H4 (cell line): ENCODE measurements around the gene ZC3H12A. TPM values are rescaled to one million over a fixed set of nuclear protein-coding genes. Genes with fewer than 3 reads are reported as not detected.

Source experiments
- DNase-seq: peaks from one replicate; pipeline ENCODE4 v3.0.0-alpha.2; 2015; ENCODE audit warnings: low spot score
- total RNA-seq: library from RNA; depleted of rRNA; stranded (reverse); fragments of >200 nt; shearing (Covaris generic); gene quantifications from 2 replicates; pipeline ENCODE4 v1.2.3, GENCODE V29; 2014

ZC3H12A gene
- total RNA-seq, 1 experiment from 2014 or later: 2.9 TPM

DNA sequence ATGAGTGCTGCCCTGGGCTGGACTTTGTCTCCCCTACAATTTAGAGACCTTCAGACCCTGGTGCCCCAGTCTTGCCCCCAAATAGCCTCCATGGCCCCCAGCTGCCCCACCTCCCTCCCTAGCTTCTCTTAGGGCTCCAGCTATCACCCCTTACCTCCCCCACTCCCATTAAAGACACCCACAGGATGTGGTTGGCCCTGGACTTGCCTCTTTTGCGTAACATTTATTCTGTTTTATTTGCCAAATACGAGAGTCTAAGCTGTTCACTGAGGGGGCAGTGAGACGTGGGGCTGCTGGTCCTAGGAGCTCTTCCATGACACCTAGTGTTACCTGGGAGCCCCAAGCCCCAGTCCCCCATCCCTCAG lies 4.5 kb downstream of the ZC3H12A start:
- DNase-seq: peak; percentile 72

DNA sequence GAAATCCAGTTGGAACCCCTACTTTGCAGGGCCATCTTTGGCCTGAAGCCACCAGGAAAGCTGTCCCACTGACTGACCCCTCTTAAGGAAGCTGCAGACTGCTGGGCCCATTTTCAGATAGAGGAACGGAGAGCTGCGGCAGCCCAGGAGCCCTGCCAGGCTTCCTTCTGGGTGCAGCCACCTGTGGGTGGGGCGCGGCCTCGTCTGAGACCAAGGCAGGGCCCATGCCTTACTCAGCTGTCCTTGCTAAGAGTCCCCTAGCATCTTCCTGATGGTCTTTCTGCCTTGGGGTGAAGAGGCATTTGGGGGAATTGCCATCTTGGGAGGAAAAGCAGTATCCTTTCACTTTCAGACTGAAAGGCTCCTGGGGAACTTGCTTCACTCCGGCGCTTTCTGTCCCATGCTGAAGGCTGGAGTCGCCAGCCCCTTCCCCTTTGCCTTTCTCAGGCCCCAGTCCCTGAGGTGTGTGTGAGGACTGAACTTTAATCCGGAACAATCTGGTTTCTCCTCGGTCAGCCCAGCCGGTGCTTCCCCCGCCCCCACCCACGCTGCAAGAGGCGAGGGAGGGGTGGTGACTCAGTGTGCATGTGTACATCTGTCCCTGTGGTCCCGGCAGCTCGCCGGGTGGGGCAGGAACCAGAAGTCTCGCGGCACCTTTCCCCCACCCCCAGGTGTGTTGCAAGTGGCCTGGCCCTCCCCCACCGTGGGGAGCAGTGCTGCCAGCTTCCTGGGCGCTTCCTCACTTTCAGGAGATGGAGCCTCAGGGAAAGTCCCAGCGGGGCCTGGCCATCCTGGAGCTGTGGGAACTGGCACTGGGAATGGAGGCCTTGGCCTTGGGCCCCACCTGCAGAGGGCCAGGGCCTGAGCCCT lies 5.1 kb downstream of the ZC3H12A start:
- DNase-seq: peak; percentile 95

DNA sequence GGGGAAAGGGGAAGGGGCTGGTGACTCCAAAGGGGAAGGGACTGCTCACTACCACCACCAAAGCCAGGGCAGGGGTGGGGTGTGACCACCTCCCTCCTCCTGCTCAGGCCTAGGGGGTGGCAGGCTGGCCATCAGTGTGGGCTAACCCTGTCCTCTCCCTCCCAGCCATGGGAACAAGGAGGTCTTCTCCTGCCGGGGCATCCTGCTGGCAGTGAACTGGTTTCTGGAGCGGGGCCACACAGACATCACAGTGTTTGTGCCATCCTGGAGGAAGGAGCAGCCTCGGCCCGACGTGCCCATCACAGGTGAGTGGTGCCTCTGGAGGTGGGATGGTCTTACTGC lies 5.7 kb downstream of the ZC3H12A start:
- DNase-seq: no peak

DNA sequence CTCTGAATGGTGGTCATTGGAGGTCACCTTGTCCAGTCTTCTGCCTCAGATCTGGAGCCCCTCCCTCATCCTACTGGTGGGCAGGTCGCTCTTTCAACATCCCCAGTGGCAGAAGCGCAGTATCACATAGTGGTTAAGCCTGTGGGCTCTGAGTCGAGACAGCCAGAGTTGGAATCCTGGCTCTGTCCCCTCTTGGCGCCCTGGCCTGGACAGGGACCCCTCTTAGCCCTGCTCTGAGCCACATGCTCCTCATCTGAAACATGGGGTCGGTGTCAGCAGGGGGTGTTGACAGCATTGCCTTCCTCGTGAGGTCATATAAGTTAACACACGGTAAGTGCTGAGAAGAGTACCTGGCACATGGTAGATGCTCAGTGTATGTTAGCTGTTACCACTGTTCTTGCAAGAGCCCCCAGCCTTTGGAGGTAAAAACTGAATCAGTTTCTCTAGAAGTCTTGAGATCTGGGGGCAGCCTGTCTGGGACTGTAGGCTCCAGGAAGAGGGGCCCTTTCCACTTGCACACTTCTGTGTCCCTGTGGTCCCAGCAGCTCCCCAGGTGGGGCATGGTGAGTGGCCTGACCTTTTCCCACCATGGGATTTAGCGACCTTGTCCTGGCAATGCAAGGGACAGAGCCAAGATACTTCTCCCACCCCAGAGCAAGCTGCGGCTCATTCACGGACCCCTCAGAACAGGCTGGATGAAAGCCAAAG lies 6.4 kb downstream of the ZC3H12A start:
- DNase-seq: no peak

DNA sequence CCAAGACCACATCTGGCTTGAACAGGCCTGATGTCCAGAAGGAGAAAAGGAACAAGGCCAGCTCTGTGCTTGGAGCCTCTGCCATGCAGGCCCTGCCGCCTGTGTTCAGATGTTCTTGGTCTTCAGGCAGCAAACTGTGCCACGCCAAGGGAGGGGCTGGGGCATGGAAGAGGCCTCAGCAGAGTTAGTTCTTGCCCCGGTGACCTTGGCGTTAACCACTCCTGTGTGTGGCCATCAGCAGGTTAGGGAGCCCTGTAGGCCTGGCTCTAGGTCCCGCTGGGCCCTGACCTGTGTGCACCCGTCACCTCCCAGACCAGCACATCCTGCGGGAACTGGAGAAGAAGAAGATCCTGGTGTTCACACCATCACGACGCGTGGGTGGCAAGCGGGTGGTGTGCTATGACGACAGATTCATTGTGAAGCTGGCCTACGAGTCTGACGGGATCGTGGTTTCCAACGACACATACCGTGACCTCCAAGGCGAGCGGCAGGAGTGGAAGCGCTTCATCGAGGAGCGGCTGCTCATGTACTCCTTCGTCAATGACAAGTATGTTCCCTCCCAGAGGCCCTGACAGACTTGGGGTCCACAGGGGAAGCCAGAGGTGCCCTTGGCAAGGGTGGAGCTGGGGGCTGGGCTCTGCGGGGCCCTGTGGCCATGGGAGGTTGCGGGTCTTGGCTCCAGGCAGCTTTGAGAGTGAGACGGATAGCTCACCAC lies 7.1 kb downstream of the ZC3H12A start:
- no peak for DNase-seq

DNA sequence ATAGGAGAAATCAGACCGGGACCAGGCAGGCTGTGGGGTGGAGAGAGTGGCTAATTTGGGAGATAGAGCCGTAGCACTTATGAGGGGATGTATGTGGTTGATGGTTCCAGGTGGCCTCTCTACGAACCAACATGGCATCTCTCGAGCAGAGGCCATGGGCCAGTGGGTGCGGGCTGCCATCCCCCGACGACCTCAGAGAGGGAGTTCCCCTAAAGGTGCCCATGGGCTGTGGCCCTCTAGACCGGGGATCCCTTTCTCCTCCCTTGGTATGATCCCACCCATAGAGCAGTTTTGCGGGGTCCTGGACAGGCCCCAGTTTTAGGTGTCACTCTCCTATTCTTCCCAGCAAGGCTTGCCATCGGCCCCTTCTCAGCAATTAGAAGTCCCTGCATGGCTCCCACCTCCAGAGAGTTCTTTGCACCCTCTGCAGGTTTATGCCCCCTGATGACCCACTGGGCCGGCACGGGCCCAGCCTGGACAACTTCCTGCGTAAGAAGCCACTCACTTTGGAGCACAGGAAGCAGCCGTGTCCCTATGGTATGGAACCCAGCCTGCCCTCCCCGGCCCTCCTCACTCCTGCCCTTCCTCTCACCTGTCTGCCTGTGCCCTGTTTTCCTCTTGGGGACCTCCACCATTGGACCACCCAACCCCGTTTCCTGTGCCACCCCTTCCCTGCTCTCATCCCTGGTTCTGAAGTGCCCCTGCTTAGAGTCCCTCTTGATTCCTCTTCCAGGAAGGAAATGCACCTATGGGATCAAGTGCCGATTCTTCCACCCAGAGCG lies 7.8 kb downstream of the ZC3H12A start:
- no peak for DNase-seq

DNA sequence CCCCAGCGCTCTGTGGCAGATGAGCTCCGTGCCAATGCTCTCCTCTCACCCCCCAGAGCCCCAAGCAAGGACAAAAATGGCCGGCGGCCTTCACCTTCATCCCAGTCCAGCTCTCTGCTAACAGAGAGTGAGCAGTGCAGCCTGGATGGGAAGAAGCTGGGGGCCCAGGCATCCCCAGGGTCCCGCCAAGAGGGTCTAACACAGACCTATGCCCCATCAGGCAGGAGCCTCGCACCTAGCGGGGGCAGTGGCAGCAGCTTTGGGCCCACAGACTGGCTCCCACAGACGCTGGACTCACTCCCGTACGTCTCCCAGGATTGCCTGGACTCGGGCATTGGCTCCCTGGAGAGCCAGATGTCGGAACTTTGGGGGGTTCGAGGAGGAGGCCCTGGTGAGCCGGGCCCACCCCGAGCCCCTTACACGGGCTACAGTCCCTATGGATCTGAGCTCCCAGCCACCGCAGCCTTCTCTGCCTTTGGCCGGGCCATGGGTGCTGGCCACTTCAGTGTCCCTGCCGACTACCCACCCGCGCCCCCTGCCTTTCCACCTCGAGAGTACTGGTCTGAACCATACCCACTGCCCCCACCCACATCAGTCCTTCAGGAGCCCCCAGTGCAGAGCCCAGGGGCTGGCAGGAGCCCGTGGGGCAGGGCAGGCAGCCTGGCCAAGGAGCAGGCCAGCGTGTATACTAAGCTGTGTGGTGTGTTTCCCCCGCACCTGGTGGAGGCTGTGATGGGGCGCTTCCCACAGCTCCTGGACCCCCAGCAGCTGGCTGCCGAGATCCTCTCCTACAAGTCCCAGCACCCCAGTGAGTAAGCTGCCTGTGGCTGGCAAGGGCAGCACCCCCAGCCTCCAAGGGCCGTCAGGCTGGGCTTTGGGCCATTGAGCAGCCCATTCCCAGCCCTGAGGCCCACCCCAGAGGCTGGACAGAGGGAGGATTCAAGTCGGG lies 8.7 kb downstream of the ZC3H12A start:
- DNase-seq: no peak

DNA sequence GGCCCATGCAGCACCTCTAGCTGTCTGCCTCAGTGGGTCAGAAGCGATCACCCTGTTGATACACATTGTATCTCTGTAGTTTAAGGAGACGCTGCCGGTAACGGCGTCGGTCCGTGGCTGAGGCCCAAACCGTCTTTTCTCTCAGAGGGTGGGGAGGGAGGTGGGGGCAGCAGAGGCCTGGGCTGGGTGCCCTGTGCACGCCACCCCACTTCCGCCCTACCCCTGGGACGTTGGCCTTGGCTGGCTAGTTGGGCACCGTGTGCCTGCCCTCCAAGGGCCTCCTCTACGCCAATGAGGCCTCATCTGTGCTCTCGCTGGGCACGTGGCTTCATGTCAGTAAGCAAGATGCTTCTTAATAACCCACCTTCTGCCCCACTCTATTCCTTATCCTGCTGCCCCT lies 9.4 kb downstream of the ZC3H12A start:
- no peak for DNase-seq

DNA sequence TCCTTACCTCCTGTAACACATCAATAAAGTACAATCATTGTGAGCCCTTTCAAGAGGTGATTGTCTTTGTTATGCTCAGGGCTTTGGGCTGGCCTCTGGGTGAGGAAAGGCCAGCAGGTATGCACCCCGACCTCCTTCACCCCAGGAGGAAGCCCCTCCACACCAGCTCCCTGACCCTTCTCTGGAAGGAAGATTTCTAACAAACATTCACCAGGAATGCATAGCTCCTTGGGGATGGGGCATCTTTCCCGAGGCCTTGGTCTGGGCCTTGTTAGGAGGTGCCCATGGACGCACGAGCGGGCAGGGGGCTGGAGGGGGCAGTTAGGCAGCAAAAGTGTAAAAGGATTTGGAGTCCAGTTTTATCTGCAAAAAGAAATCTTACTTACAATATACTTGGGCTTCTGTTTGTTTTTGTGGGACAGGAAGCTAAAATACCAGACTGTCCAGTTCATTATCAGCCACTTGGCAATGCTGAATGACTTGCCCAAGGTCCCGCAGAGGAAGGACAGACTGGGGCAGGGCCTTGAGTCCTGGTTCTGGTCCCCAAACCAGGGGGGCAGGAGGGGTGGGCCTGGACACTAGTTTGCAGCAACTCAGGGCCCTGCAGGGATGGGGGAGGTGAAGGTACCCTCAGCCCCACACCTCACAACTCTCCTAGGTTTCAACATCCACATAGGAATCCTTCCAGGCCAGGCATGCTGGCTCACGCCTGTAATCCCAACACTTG lies 10.1 kb downstream of the ZC3H12A start:
- DNase-seq: no peak

DNA sequence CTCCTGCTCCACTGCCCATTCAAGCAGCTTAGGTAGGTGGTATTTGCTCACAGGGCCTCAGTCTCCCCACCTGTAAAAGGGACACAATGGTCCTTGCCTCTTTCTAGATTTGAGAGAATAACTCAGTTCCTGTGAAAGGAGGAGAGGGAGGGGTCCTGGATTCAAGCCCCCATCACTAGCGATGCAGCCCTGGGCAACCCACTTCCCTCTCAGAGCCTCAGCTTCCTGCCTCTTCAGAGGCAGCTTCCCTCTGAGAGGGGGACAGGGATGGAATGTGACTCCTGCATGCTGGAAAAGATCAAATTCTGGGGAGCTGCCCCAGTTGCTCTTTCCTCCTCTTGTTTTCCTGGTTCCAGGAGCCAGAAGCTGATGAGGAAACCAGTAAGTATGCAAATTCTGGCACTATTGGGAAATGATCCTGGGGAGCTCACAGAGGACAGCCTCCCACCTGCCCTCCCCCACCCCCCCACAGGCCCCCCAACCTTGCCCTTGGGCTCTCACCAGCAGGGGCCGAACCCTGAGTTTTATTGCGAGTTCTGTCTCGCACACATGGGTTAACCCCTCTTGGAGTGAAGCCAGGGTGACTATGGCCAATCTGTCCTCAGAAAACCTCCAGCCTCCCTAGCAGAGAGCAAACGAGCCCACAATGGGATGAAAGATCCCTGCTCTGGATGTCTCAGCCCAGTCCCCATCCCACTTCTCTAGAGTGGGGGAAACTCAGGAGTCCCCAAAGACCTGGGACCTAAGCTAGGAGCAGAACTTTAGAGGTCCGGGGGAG lies 11.7 kb downstream of the ZC3H12A start:
- DNase-seq: no peak

DNA sequence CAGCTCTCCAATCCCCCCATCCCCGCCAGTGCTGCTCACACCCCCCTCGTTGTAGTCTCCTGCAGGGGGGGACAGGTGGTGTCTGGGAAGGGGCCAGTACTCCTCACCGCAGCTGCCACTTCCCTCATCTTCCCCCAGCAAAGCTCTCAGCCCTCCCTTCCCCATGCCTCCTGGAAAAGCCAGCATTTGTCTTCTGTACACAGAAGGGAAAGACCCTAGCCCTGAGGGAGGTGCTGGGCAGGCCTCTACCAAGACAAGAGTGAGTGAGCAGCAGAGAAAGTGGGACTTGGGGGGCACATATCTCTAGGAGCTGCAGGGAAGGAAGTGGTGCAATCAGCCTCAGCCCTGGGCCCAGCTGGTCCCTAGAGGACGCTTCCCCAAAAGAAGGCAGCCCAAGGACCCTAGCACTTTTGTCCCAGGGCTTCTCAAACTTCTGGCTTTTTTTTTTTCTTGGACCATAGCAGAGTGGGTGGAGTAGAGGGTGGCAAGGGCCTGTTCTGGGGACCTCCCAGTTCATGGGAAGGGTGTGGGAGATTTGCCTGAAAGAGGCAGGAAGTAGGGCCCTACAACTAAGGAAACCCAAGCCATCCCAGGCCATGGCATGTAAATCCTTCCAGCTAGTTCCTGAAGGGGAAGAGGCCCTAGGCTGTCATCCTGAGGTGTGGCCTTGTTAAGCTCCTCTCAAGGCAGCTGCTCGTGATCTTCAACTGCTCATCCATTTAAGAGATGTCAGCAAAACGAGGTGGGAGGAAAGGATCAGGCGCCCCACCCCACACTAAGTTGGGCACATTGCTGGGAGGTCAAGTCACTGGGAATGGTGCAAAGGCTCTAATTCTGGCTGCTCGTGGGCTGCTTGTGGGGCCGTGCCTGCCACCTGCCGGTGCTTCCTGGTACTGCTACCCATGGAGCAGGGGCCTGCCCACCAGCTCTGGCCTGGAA lies 12.6 kb downstream of the ZC3H12A start:
- DNase-seq: no peak

DNA sequence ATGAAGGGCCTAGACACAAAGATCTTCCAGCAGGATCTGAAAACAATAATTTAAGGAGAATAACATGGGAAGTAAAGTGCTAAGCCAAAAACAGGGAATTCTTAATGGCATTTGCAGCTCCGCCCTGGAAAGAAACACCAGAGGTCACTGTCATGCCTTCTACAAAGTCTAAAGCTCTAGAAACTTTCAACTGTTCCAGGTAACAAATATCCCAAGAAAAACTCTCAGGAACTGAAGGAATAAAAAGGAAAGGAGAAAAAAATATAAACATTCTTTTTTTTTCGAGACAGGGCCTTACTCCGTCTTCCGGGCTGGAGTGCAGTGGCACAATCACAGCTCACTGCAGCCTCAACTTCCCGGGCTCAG lies 13.2 kb downstream of the ZC3H12A start:
- DNase-seq: no peak

DNA sequence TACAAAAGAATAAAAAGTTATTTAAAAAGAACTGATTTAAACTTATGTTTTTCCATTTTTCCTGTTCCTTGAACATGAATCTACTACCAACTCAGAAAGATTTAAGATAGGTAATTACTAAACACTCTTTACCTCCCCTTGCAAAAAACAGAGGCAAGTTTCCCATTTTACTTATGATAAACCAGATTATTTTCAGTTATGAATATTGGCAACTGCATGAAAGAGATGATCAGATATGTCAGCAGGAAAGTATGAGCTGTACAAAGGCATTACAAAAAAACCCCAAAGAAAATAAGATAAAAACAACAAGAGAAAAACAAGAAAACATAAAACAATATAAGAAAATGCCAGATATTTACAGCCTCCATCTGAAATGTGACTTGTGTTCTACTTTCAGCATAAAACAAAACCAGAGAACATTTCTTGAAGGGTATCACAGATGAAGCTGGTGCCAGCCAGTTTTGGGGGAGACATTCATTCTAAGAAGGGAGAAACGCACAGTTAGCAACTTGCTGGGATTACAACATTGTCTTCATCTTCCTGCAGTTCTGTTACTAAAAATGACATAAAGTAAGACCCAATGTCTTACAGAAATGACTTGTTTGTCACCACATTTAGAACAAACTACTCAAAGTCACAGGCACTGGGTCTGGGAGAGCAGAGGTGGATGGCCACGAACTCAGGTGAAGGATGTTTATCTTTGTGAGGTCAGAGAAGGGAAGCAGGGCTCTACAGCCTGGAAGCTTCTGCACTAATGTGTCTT lies 19.1 kb downstream of the ZC3H12A start:
- DNase-seq: no peak

DNA sequence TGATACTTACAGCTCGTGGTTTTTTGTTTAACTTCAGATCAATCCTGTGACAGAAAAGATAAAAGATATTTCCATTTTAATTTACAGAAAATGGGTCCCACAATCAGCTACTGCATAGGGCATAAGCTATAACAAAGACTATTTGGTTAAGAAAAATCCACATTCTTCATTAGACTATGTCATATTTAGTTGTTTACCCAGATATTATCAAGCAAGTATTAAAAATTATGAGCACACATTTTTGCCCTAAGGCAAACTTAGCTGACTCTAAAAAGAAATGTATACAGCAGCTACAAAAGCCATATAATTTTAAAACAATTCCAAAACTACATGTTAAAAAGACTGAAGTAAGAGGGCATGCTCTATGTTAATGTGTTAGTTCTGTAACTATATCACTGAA lies 21.5 kb downstream of the ZC3H12A start:
- DNase-seq: no peak

DNA sequence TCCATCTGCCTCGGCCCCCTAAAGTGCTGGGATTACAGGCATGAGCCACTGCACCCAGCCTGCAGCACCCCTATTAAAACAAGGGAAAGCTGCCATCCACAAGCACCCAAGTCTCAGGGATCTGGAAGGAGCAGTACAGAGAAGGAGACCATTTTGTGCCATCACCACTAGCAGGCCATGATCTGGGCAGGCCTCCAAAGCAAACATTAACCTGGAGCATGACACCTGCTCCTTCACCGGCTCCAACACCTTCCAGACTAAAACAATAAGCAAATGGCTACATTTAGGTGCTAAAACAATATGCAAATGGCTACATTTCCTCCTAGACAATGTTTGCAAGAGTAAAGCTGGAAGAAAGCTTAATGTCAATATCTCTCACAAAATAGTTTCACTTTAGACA lies 23.5 kb downstream of the ZC3H12A start:
- no peak for DNase-seq

DNA sequence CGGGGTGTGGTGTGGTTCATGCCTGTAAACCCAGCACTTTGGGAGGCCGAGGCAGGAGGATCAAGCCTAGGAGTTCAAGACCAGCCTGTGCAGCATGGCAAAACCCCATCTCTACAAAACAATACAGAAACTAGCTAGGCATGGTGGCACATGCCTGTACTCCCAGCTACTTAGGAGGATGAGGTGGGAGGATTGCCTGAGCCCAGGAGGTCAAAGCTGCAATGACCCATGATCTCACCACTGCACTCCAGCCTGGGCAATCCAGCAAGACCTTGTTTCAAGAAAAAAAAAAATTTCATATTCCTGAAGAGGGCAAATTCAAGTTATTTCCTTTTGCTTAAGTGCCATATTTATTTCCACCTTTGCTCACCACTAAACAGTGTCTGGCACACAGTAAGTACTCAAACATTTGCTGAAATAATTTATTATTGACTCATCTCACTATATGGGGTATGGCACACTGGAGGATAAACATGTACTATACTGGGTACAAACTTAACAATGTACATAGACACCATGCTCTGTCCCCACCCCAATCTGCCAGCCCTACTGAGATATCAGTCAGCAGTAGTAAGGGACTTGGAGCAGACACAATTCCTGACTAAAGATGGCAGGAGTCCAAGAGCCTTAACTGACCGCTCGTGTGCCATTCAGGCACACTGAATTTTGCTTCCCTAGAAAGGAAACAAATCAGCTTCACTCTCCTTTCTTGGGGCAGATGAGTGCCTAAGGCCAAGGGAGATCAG lies 24.7 kb downstream of the ZC3H12A start:
- DNase-seq: no peak

DNA sequence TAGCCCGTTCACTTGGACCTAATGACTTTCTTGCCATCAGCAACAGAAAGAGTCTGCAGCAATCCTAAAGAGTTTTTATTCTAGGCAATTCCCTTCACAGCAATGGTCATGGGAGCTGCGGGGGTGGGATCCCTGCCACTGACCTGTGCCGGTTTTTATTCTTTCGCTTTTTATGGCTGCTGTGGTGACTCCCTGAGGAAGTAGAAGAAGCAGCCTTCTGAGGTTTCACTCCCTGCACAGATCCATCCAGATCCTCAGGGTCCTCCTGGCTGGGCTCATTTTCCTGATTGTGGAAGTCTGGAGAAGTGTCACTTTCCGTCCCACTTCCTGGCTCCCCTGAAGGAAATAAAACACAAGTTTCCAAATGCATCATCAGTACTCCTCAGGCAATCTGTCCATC lies 27.3 kb downstream of the ZC3H12A start:
- no peak for DNase-seq
